ENCODE results near the gene CFAP54. TPM values are rescaled to one million over a fixed set of nuclear protein-coding genes. Genes with fewer than 3 reads are reported as not detected.

The CFAP54 gene
- total RNA-seq, 1 experiment from 2014 or later = not detected

DNA sequence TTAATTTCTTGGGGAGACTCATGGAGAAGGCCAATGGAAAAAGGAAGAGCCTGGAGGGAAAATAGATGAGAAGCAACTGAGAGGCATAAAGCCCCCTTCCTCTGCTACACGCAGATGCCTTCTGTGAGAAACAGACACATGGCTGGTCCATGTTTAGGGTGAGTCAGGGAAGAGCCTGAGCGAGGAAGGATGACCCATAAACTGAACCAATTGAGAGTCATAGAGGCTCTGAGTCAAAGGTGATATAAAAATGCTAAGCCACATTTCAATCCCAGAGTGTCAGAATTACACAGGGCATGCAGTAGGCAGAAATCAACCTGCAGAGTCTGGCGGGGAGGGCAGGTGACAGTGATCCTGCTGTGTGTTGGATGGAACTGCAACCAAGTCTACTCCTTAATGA lies 387.6 kb downstream of the CFAP54 start:
- H3K9me3 ChIP-seq (ENCODE audit: low read length) = no peaks in the 10 kb centered on the region
- no peaks in the 10 kb centered on the region for H4K20me1 ChIP-seq (ENCODE audit: insufficient read depth, low read depth, low read length)
- no peak overlapping the region for H3K27ac ChIP-seq (ENCODE audit: low read length)
- no peak overlapping the region for H3K4me2 ChIP-seq (ENCODE audit: low read depth, low read length, poor library complexity, severe bottlenecking)
- H3K9ac ChIP-seq (ENCODE audit: low read length) = no peak overlapping the region
- no peak for DNase-seq
- H3K4me1 ChIP-seq (ENCODE audit: low read length) = no peaks in the 10 kb centered on the region
- H3K27me3 ChIP-seq (ENCODE audit: low read length) = no peaks in the 10 kb centered on the region
- H3K79me2 ChIP-seq (ENCODE audit: low read length) = no peaks in the 10 kb centered on the region
- no peaks in the 10 kb centered on the region for H3K9me2 ChIP-seq (replicated peaks; ENCODE audit: insufficient read depth, low read length)
- no peak overlapping the region for H2AFZ ChIP-seq (ENCODE audit: low read length)
- H3K4me3 ChIP-seq (ENCODE audit: low read length) = no peak overlapping the region
- H3K36me3 ChIP-seq (ENCODE audit: insufficient read depth, low read length) = no peaks in the 10 kb centered on the region

DNA sequence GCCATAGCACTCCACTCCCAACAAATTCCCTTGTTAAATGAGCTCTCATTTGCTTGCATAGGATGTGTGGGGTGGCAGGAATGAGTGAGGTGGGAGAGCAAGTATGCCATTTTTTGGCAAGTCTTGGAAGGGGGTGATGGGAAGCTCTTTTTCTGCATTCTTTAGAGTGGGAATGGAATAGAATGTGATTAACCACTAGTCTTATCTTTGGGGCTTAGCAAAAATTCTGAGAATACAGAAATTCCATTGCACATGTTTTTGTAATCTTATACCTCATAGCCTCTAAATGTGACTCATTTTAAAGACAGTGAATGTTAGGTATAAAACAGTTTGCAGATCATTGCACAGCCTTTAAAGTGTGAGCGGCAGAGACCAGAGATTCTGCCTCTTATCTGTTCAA lies 389.3 kb downstream of the CFAP54 start:
- Histone ChIP-seq H3K9me3 (ENCODE audit: low read length) (no peaks in the 10 kb centered on the region), H3K79me2 (ENCODE audit: low read length) (no peaks in the 10 kb centered on the region), H3K4me1 (ENCODE audit: low read length) (no peaks in the 10 kb centered on the region), H3K27me3 (ENCODE audit: low read length) (no peaks in the 10 kb centered on the region), H4K20me1 (ENCODE audit: insufficient read depth, low read depth, low read length) (no peaks in the 10 kb centered on the region), H3K4me3 (ENCODE audit: low read length) (no peak overlapping the region), H3K4me2 (ENCODE audit: low read depth, low read length, poor library complexity, severe bottlenecking) (no peak overlapping the region), H3K36me3 (ENCODE audit: insufficient read depth, low read length) (no peaks in the 10 kb centered on the region), H3K9me2 (replicated peaks; ENCODE audit: insufficient read depth, low read length) (no peaks in the 10 kb centered on the region), H2AFZ (ENCODE audit: low read length) (no peak overlapping the region), H3K9ac (ENCODE audit: low read length) (no peak overlapping the region), H3K27ac (ENCODE audit: low read length) (no peak overlapping the region)
- DNase-seq = no peak

DNA sequence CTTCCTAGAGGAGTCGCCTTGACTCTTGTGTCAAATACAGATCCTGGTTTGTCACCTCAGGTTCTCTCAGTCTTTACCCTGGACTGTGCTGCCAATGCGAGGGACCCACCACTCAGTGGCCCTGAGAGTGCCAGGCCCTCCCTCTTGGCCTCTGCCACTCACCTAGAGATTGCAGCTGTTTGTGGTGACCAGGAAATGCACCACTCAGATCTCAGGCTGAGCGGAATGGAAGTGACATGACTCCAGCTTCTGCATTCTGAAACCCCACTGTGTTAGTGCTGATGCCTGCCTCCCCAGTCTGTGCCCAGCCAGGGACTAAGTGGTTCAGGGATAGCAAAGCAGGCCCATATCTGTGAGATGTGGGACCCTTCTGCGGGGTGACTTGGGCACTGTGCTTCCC lies 389.9 kb downstream of the CFAP54 start:
- no peaks in the 10 kb centered on the region for H4K20me1 ChIP-seq (ENCODE audit: insufficient read depth, low read depth, low read length)
- H3K79me2 ChIP-seq (ENCODE audit: low read length) = no peaks in the 10 kb centered on the region
- no peak overlapping the region for H3K9ac ChIP-seq (ENCODE audit: low read length)
- H3K27me3 ChIP-seq (ENCODE audit: low read length) = no peaks in the 10 kb centered on the region
- no peak overlapping the region for H3K4me3 ChIP-seq (ENCODE audit: low read length)
- H3K9me2 ChIP-seq (replicated peaks; ENCODE audit: insufficient read depth, low read length) = no peaks in the 10 kb centered on the region
- no peaks in the 10 kb centered on the region for H3K36me3 ChIP-seq (ENCODE audit: insufficient read depth, low read length)
- H3K27ac ChIP-seq (ENCODE audit: low read length) = no peak overlapping the region
- H2AFZ ChIP-seq (ENCODE audit: low read length) = no peak overlapping the region
- no peaks in the 10 kb centered on the region for H3K4me1 ChIP-seq (ENCODE audit: low read length)
- DNase-seq = no peak
- H3K9me3 ChIP-seq (ENCODE audit: low read length) = no peaks in the 10 kb centered on the region
- H3K4me2 ChIP-seq (ENCODE audit: low read depth, low read length, poor library complexity, severe bottlenecking) = no peak overlapping the region

DNA sequence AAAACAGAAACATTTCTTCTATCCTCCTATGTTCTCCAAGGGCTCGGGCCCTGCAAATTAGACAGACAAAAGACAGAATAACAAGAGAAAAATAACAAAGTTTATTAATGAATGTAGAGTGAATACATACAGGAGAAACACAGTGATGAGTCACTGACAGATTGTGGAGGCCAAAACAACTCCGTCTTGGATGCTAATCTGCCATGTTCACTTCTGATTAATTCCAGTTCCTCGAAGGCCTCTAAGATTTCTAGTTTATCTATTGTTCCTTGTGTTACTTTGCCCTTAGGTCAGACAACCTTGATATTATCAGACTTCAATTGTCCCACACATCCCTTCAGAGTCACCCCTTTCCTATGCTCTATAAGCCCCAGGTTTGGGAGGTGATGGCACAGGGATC lies 390.8 kb downstream of the CFAP54 start:
- H3K4me1 ChIP-seq (ENCODE audit: low read length) = no peaks in the 10 kb centered on the region
- no peaks in the 10 kb centered on the region for H3K36me3 ChIP-seq (ENCODE audit: insufficient read depth, low read length)
- H3K9me2 ChIP-seq (replicated peaks; ENCODE audit: insufficient read depth, low read length) = no peaks in the 10 kb centered on the region
- H3K4me2 ChIP-seq (ENCODE audit: low read depth, low read length, poor library complexity, severe bottlenecking) = no peak overlapping the region
- no peak overlapping the region for H3K9ac ChIP-seq (ENCODE audit: low read length)
- H3K9me3 ChIP-seq (ENCODE audit: low read length) = no peaks in the 10 kb centered on the region
- H3K4me3 ChIP-seq (ENCODE audit: low read length) = no peak overlapping the region
- no peaks in the 10 kb centered on the region for H3K79me2 ChIP-seq (ENCODE audit: low read length)
- no peak for DNase-seq
- H3K27me3 ChIP-seq (ENCODE audit: low read length) = no peaks in the 10 kb centered on the region
- H3K27ac ChIP-seq (ENCODE audit: low read length) = no peak overlapping the region
- no peak overlapping the region for H2AFZ ChIP-seq (ENCODE audit: low read length)
- no peaks in the 10 kb centered on the region for H4K20me1 ChIP-seq (ENCODE audit: insufficient read depth, low read depth, low read length)

DNA sequence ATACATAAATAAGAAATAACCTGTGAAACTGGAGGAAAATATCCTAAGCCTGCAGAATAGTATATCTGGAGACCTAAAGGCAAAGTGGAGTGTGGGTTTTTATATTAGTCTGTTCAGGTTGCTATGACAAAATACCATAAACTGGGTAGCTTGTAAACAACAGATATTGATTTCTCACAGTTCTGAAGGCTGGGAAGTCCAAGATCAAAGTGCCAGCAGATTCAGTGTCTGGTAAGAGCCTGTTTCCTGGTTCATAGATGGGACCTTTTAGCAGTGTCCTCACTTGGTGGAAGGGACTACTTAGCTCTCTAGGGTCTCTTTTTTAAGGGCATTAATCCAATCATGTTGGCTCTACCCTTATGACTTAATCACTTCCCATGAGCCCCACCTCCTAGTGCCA lies 392.2 kb downstream of the CFAP54 start:
- Histone ChIP-seq H3K4me2 (ENCODE audit: low read depth, low read length, poor library complexity, severe bottlenecking) (no peak overlapping the region), H3K9ac (ENCODE audit: low read length) (no peak overlapping the region), H3K36me3 (ENCODE audit: insufficient read depth, low read length) (no peaks in the 10 kb centered on the region), H3K27ac (ENCODE audit: low read length) (no peak overlapping the region), H3K4me3 (ENCODE audit: low read length) (no peak overlapping the region), H3K4me1 (ENCODE audit: low read length) (no peaks in the 10 kb centered on the region), H3K27me3 (ENCODE audit: low read length) (no peaks in the 10 kb centered on the region), H3K9me2 (replicated peaks; ENCODE audit: insufficient read depth, low read length) (no peaks in the 10 kb centered on the region), H4K20me1 (ENCODE audit: insufficient read depth, low read depth, low read length) (no peaks in the 10 kb centered on the region), H3K79me2 (ENCODE audit: low read length) (no peaks in the 10 kb centered on the region), H2AFZ (ENCODE audit: low read length) (no peak overlapping the region), H3K9me3 (ENCODE audit: low read length) (no peaks in the 10 kb centered on the region)
- no peak for DNase-seq

- H3K9me3 ChIP-seq (ENCODE audit: low read length) = no peaks in the 10 kb centered on the region
- H3K4me1 ChIP-seq (ENCODE audit: low read length) = no peaks in the 10 kb centered on the region
- H3K4me3 ChIP-seq (ENCODE audit: low read length) = no peak overlapping the region
- no peaks in the 10 kb centered on the region for H4K20me1 ChIP-seq (ENCODE audit: insufficient read depth, low read depth, low read length)
- no peaks in the 10 kb centered on the region for H3K27me3 ChIP-seq (ENCODE audit: low read length)
- H3K79me2 ChIP-seq (ENCODE audit: low read length) = no peaks in the 10 kb centered on the region
- H3K9me2 ChIP-seq (replicated peaks; ENCODE audit: insufficient read depth, low read length) = no peaks in the 10 kb centered on the region
- no peak overlapping the region for H3K4me2 ChIP-seq (ENCODE audit: low read depth, low read length, poor library complexity, severe bottlenecking)
- no peak overlapping the region for H3K9ac ChIP-seq (ENCODE audit: low read length)
- DNase-seq = no peak
- H3K36me3 ChIP-seq (ENCODE audit: insufficient read depth, low read length) = no peaks in the 10 kb centered on the region
- no peak overlapping the region for H3K27ac ChIP-seq (ENCODE audit: low read length)
- H2AFZ ChIP-seq (ENCODE audit: low read length) = no peak overlapping the region
Measured at GRCh38 chr12:96882862-96883261, 393.5 kb downstream of the CFAP54 start.

GRCh38 chr12:96883571-96883970 lies 394.2 kb downstream of the CFAP54 start:
- no peaks in the 10 kb centered on the region for H3K9me3 ChIP-seq (ENCODE audit: low read length)
- H3K79me2 ChIP-seq (ENCODE audit: low read length) = no peaks in the 10 kb centered on the region
- H2AFZ ChIP-seq (ENCODE audit: low read length) = no peak overlapping the region
- no peak overlapping the region for H3K27ac ChIP-seq (ENCODE audit: low read length)
- no peaks in the 10 kb centered on the region for H3K27me3 ChIP-seq (ENCODE audit: low read length)
- H3K4me2 ChIP-seq (ENCODE audit: low read depth, low read length, poor library complexity, severe bottlenecking) = no peak overlapping the region
- no peaks in the 10 kb centered on the region for H4K20me1 ChIP-seq (ENCODE audit: insufficient read depth, low read depth, low read length)
- H3K4me1 ChIP-seq (ENCODE audit: low read length) = no peaks in the 10 kb centered on the region
- no peak for DNase-seq
- H3K36me3 ChIP-seq (ENCODE audit: insufficient read depth, low read length) = no peaks in the 10 kb centered on the region
- no peak overlapping the region for H3K9ac ChIP-seq (ENCODE audit: low read length)
- no peaks in the 10 kb centered on the region for H3K9me2 ChIP-seq (replicated peaks; ENCODE audit: insufficient read depth, low read length)
- H3K4me3 ChIP-seq (ENCODE audit: low read length) = no peak overlapping the region

DNA sequence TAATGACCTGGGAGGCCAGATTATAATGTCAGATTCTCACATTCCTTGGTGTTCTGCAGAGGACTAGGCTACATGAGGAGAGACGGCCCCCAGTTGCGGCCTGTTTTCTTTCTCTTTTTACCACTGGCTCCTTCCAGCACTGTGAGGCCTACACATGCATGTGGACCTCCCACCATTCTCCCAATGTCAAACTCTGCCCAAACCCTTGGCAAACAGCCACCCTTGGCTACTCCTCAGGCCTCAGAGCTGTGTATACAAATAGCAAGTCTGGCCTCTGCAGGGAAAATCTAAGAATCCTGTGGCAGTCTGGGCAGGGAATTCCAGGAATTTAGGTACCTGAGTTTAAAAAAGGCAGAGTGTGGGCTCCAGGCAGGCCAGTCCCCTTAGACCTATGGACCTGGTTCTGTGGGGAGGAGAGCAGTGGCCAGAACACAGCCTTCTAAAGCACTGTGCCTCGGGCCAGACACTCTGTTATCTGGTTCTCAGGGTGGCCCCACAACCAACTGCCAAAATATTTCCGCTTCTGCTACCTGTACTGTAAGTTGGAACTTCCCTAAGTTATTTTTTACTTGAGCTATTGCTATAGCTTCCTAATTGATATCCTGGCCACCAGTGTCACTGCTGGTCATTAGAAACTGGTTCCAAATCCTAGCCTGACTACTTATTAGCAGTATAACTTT lies 397.8 kb downstream of the CFAP54 start:
- no peak overlapping the region for H2AFZ ChIP-seq (ENCODE audit: low read length)

More for the DNA sequence above, 397.8 kb downstream of the CFAP54 start:
- H3K4me1 ChIP-seq (ENCODE audit: low read length) = no peaks in the 10 kb centered on the region
- H3K27me3 ChIP-seq (ENCODE audit: low read length) = no peaks in the 10 kb centered on the region
- H3K79me2 ChIP-seq (ENCODE audit: low read length) = no peaks in the 10 kb centered on the region
- no peak overlapping the region for H3K4me2 ChIP-seq (ENCODE audit: low read depth, low read length, poor library complexity, severe bottlenecking)
- H3K9me2 ChIP-seq (replicated peaks; ENCODE audit: insufficient read depth, low read length) = no peaks in the 10 kb centered on the region
- H3K9ac ChIP-seq (ENCODE audit: low read length) = no peak overlapping the region
- no peak overlapping the region for H3K4me3 ChIP-seq (ENCODE audit: low read length)
- no peaks in the 10 kb centered on the region for H3K36me3 ChIP-seq (ENCODE audit: insufficient read depth, low read length)
- H3K27ac ChIP-seq (ENCODE audit: low read length) = no peak overlapping the region
- no peak for DNase-seq
- no peaks in the 10 kb centered on the region for H4K20me1 ChIP-seq (ENCODE audit: insufficient read depth, low read depth, low read length)
- H3K9me3 ChIP-seq (ENCODE audit: low read length) = no peaks in the 10 kb centered on the region
